Measurements from ENCODE around the gene PTCH1.
A peak's percentile ranks its signal among the peaks of the same experiment; 100 is the strongest.

The PTCH1 gene

GRCh38 chr9:95511952-95512708 lies 4.6 kb downstream of the PTCH1 start:
- DNase-seq: no peak

- no peak for DNase-seq
These were observed 5.2 kb downstream of the PTCH1 start for GRCh38 chr9:95511616-95511931.

- peak; percentile 88 for DNase-seq
These were observed 5.8 kb downstream of the PTCH1 start for GRCh38 chr9:95510709-95511615.

- peak; percentile 51 for DNase-seq
These were observed 6.7 kb downstream of the PTCH1 start for GRCh38 chr9:95509851-95510708.

GRCh38 chr9:95508968-95509850 lies 7.6 kb downstream of the PTCH1 start:
- peak; percentile 96 for DNase-seq

GRCh38 chr9:95508242-95508967 lies 8.4 kb downstream of the PTCH1 start:
- DNase-seq: peak; percentile 30

GRCh38 chr9:95507464-95508241 lies 9.1 kb downstream of the PTCH1 start:
- peak; percentile 52 for DNase-seq

GRCh38 chr9:95506678-95507463 lies 9.9 kb downstream of the PTCH1 start:
- peak; percentile 65 for DNase-seq

- peak; percentile 52 for DNase-seq
These were observed 10.4 kb downstream of the PTCH1 start for GRCh38 chr9:95506428-95506677.

- peak; percentile 64 for DNase-seq
These were observed 10.9 kb downstream of the PTCH1 start for GRCh38 chr9:95505717-95506427.

- peak; percentile 38 for DNase-seq
These were observed 11.6 kb downstream of the PTCH1 start for GRCh38 chr9:95505072-95505716.

GRCh38 chr9:95504053-95504963 lies 12.5 kb downstream of the PTCH1 start:
- DNase-seq: no peak

- DNase-seq: no peak
These were observed 13.4 kb downstream of the PTCH1 start for GRCh38 chr9:95503369-95503768.

GRCh38 chr9:95502248-95502647 lies 14.5 kb downstream of the PTCH1 start:
- DNase-seq: no peak

GRCh38 chr9:95499847-95500246 lies 16.9 kb downstream of the PTCH1 start:
- DNase-seq: no peak

GRCh38 chr9:95499046-95499676 lies 17.6 kb downstream of the PTCH1 start:
- no peak for DNase-seq

GRCh38 chr9:95498641-95499040 lies 18.1 kb downstream of the PTCH1 start:
- DNase-seq: no peak

Data from NCI-H1105 treated with DMSO at 0.1 percent for 48 hours (cell line).